SU-DHL-6 (cell line): ENCODE results near the gene SBF1.

Experiments
- H2AFZ ChIP-seq: fragments of 200-600 bp; sonication (generic); 2 replicates; pipeline ENCODE4 v1.6.1; 2014; ENCODE audit warnings: low read depth, mild to moderate bottlenecking, moderate library complexity, mixed read lengths, antibody characterized with exemption, low read length; ENCODE audit not compliant: severe bottlenecking
- H3F3A ChIP-seq: fragments of 200-600 bp; shearing (Covaris generic); 2 replicates; pipeline ENCODE4 v1.6.0; 2016; ENCODE audit warnings: antibody characterized with exemption, mild to moderate bottlenecking; ENCODE audit not compliant: insufficient read depth
- H3K27ac ChIP-seq: fragments of 200-600 bp; sonication (generic); 2 replicates; pipeline ENCODE4 v1.5.1; 2016; ENCODE audit warnings: low read depth, mild to moderate bottlenecking, low read length, moderate library complexity, mixed read lengths
- H3K27me3 ChIP-seq: fragments of 200-600 bp; sonication (generic), shearing (Covaris generic); 2 replicates; pipeline ENCODE4 v1.6.0; 2014; ENCODE audit warnings: mild to moderate bottlenecking, low read length
- H3K36me3 ChIP-seq: fragments of 200-600 bp; sonication (generic); 2 replicates; pipeline ENCODE4 v1.6.1; 2014; ENCODE audit warnings: mild to moderate bottlenecking, low read length, mixed read lengths
- H3K4me2 ChIP-seq: fragments of 300-600, 200-600 bp; shearing (Covaris generic), sonication (generic); 2 replicates; pipeline ENCODE4 v1.6.0; 2014; ENCODE audit warnings: low read length, low read depth, mild to moderate bottlenecking; ENCODE audit not compliant: poor library complexity, severe bottlenecking
- H3K4me3 ChIP-seq: fragments of 200-600 bp; sonication (generic); 2 replicates; pipeline ENCODE4 v1.5.1; 2014; ENCODE audit warnings: antibody characterized with exemption, low read length, mild to moderate bottlenecking, mixed read lengths; ENCODE audit not compliant: insufficient read depth, poor library complexity, severe bottlenecking
- H3K79me2 ChIP-seq: fragments of 200-600 bp; sonication (generic); 2 replicates; pipeline ENCODE4 v1.6.1; 2014; ENCODE audit warnings: mild to moderate bottlenecking, low read length, moderate library complexity; ENCODE audit not compliant: insufficient read depth
- H3K9ac ChIP-seq: fragments of 200-600 bp; sonication (generic); 2 replicates; pipeline ENCODE4 v1.7.0; 2014; ENCODE audit warnings: mild to moderate bottlenecking, low read length
- H3K9me2 ChIP-seq: fragments of 200-600 bp; sonication (generic); replicated peaks from 2 replicates; pipeline ENCODE4 v1.6.1; 2014; ENCODE audit warnings: low read length; ENCODE audit not compliant: insufficient read depth
- H3K9me3 ChIP-seq: fragments of 200-600 bp; sonication (generic); 2 replicates; pipeline ENCODE4 v1.6.1; 2014; ENCODE audit warnings: low read length, mixed read lengths; ENCODE audit not compliant: insufficient read depth
- H4K20me1 ChIP-seq: fragments of 200-600 bp; sonication (generic); 2 replicates; pipeline ENCODE4 v1.6.1; 2014; ENCODE audit warnings: low read depth, mild to moderate bottlenecking, antibody characterized with exemption, low read length, moderate library complexity, mixed read lengths
- CTCF ChIP-seq: fragments of 200-600 bp; sonication (generic); IDR thresholded peaks from one replicate; pipeline ENCODE4 v1.5.1; 2017; ENCODE audit warnings: antibody characterized with exemption, mild to moderate bottlenecking, low read length, moderate library complexity; ENCODE audit not compliant: insufficient read depth, poor library complexity, severe bottlenecking
- EZH2phosphoT487 ChIP-seq: fragments of 200-600 bp; sonication (generic), shearing (Covaris generic); conservative IDR thresholded peaks from 2 replicates; pipeline ENCODE4 v1.6.1; 2018; ENCODE audit warnings: mild to moderate bottlenecking, antibody characterized with exemption, low read length, moderate library complexity, mixed read lengths

The SBF1 gene

GRCh38 chr22:50503475-50504145, 28.8 kb upstream of the SBF1 start:
- no peaks in the 10 kb centered on the region for H3K9me3 ChIP-seq
- H3K36me3 ChIP-seq = no peaks in the 10 kb centered on the region
- TF ChIP-seq CTCF = no peak
- no peak for TF ChIP-seq EZH2phosphoT487
- no peaks in the 10 kb centered on the region for H3K9me2 ChIP-seq
- no peaks in the 10 kb centered on the region for H3K27me3 ChIP-seq
- no peak overlapping the region for H2AFZ ChIP-seq
- H3K27ac ChIP-seq = no peak overlapping the region
- no peaks in the 10 kb centered on the region for H4K20me1 ChIP-seq
- no peak overlapping the region for H3K9ac ChIP-seq
- H3K79me2 ChIP-seq = peaks cover 9% of the 10 kb centered on the region
- H3K4me2 ChIP-seq = no peak overlapping the region
- peaks cover 1% of the 10 kb centered on the region for H3F3A ChIP-seq
- no peak overlapping the region for H3K4me3 ChIP-seq

GRCh38 chr22:50502628-50503474, 28.0 kb upstream of the SBF1 start:
- H3K9me2 ChIP-seq = no peaks in the 10 kb centered on the region
- H3K4me2 ChIP-seq = no peak overlapping the region
- no peaks in the 10 kb centered on the region for H3K36me3 ChIP-seq
- no peak overlapping the region for H3K4me3 ChIP-seq
- TF ChIP-seq CTCF (no peak), EZH2phosphoT487 (no peak)
- no peak overlapping the region for H3K27ac ChIP-seq
- H3K9ac ChIP-seq = no peak overlapping the region
- no peaks in the 10 kb centered on the region for H3F3A ChIP-seq
- no peaks in the 10 kb centered on the region for H3K27me3 ChIP-seq
- no peaks in the 10 kb centered on the region for H4K20me1 ChIP-seq
- no peak overlapping the region for H2AFZ ChIP-seq
- peaks cover 6% of the 10 kb centered on the region; the same call in 1 of the 2 replicates for H3K79me2 ChIP-seq
- no peaks in the 10 kb centered on the region for H3K9me3 ChIP-seq

- no peak overlapping the region for H3K27ac ChIP-seq
- H3K9me3 ChIP-seq = no peaks in the 10 kb centered on the region
- no peak overlapping the region for H3K9ac ChIP-seq
- H2AFZ ChIP-seq = no peak overlapping the region
- H3F3A ChIP-seq = no peaks in the 10 kb centered on the region
- H3K79me2 ChIP-seq = peaks cover 4% of the 10 kb centered on the region; the same call in 1 of the 2 replicates
- H3K4me3 ChIP-seq = no peak overlapping the region
- no peaks in the 10 kb centered on the region for H3K27me3 ChIP-seq
- no peaks in the 10 kb centered on the region for H3K36me3 ChIP-seq
- no peak overlapping the region for H3K4me2 ChIP-seq
- TF ChIP-seq CTCF (no peak), EZH2phosphoT487 (no peak)
- H4K20me1 ChIP-seq = no peaks in the 10 kb centered on the region
- H3K9me2 ChIP-seq = no peaks in the 10 kb centered on the region
Measured at GRCh38 chr22:50502096-50502495, 27.3 kb upstream of the SBF1 start.
